Sigmoid colon (tissue), 3 donors: Measurements from ENCODE around the gene SH2D2A.

ENCODE experiments used
- CTCF ChIP-seq, 4 experiments: fragments of 450-650 bp in 3 of 4; fragments of 200-600 bp in 1 of 4; IDR thresholded peaks; one replicate each; pipeline ENCODE4 v1.5.1; 2016 to 2019; ENCODE audit warnings: antibody characterized with exemption in 4 of 4, mild to moderate bottlenecking in 3 of 4, moderate library complexity in 2 of 4
- POLR2A ChIP-seq, 2 donors: fragments of 450-650 bp; IDR thresholded peaks; one replicate each; pipeline ENCODE4 v1.6.1; 2016; ENCODE audit warnings: antibody characterized with exemption in 2 of 2, mild to moderate bottlenecking in 2 of 2, moderate library complexity in 2 of 2

DNA sequence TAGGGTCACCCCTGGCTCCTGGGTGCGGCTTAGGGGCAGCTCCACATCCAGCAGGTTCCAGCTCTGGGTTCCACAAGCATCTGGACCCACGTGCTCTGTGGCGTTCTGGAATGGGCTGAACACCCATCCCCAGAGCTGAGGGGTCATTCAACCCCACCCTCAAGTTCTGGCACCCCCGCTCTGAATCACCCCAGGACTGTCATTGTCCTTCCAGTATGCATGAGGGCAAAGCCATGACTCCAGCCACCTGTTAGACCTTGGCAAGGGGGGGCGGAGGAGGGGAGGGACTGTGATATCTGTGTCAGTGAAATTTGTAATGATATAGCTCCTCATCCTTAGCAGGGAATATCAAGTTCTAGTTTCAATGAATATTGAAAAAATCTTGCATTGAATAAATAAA is 30.0 kb upstream of the SH2D2A start:
- TF ChIP-seq POLR2A (IDR thresholded peaks at IDR 0.05): no peak
- TF ChIP-seq CTCF (IDR thresholded peaks at IDR 0.05): no peak
